HG03060 (cell line): ENCODE measurements around the gene RING1.

Experiments used
- ATAC-seq: cut with Tn5 transposase; IDR thresholded peaks from one replicate; pipeline ENCODE4 v1.9.1; 2021; ENCODE audit warnings: low read depth, moderate number of reproducible peaks; ENCODE audit not compliant: unreplicated experiment

Gene RING1

GRCh38 chr6:33208091-33208967, at the start of gene RING1:
Gene RING1, plus strand, starts transcription at chr6:33208500. Its CDS starts 323 bp downstream, at chr6:33208823.
- ATAC-seq: no peak

- no peak for ATAC-seq
Measured at GRCh38 chr6:33160096-33160495, 48.2 kb upstream of the RING1 start.

- no peak for ATAC-seq
Measured at GRCh38 chr6:33160728-33161344, 47.5 kb upstream of the RING1 start.

- ATAC-seq: no peak
Measured at GRCh38 chr6:33161354-33162331, 46.7 kb upstream of the RING1 start.

- ATAC-seq: no peak
Measured at GRCh38 chr6:33163540-33163939, 44.8 kb upstream of the RING1 start.

GRCh38 chr6:33164176-33164575, 44.1 kb upstream of the RING1 start:
- ATAC-seq: no peak

- no peak for ATAC-seq
Measured at GRCh38 chr6:33164665-33165373, 43.5 kb upstream of the RING1 start.

GRCh38 chr6:33165581-33166258, 42.6 kb upstream of the RING1 start:
- no peak for ATAC-seq

- no peak for ATAC-seq
Measured at GRCh38 chr6:33166363-33166762, 41.9 kb upstream of the RING1 start.

GRCh38 chr6:33166811-33167210, 41.5 kb upstream of the RING1 start:
- ATAC-seq: no peak

- no peak for ATAC-seq
Measured at GRCh38 chr6:33167374-33168283, 40.7 kb upstream of the RING1 start.

GRCh38 chr6:33168284-33168601, 40.1 kb upstream of the RING1 start:
- ATAC-seq: no peak

GRCh38 chr6:33168639-33169038, 39.7 kb upstream of the RING1 start:
- no peak for ATAC-seq

- ATAC-seq: no peak
Measured at GRCh38 chr6:33169291-33170175, 38.8 kb upstream of the RING1 start.

GRCh38 chr6:33170176-33171015, 37.9 kb upstream of the RING1 start:
- ATAC-seq: no peak

- no peak for ATAC-seq
Measured at GRCh38 chr6:33171016-33171879, 37.1 kb upstream of the RING1 start.
